H1 (cell line): ENCODE data around the gene UBE2E2. TPM values are rescaled to one million over a fixed set of nuclear protein-coding genes. Genes with fewer than 3 reads are reported as not detected.

Experiments used
- CTCF ChIA-PET: fragments of 300-600 bp; sonication (Branson Sonifier 250); formaldehyde crosslinking; loops from one replicate; lab custom pipeline; 2021; ENCODE audit not compliant: partially characterized antibody; lab: Charles Lee
- POLR2A ChIA-PET: fragments of 300-600 bp; sonication (Branson Sonifier 250); formaldehyde crosslinking; loops from one replicate; lab custom pipeline; 2021; ENCODE audit warnings: inconsistent platforms; ENCODE audit not compliant: partially characterized antibody; lab: Charles Lee
- DNase-seq, 2 experiments: peaks; one replicate each; pipeline versions ENCODE4 v3.0.0 to v3.0.0-alpha.2; 2010 to 2022; ENCODE audit warnings: low spot score in 2 of 2, low read depth in 1 of 2, mixed read lengths in 1 of 2
- FAIRE-seq: peaks from 2 replicates; lab custom pipeline; 2011; peaks lifted over from hg19 to GRCh38; lab: Jason Lieb, UNC
- H2AFZ ChIP-seq: 2 replicates; pipeline ENCODE4 v1.8.1; 2012; ENCODE audit warnings: low read length, inconsistent platforms
- H2AK5ac ChIP-seq: 2 replicates; pipeline ENCODE4 v1.6.1; 2013; ENCODE audit warnings: low read depth, low read length
- H2BK120ac ChIP-seq: replicated peaks from 2 replicates; pipeline ENCODE3; 2013; ENCODE audit warnings: low read depth, low read length, inconsistent platforms
- H2BK12ac ChIP-seq: 2 replicates; pipeline ENCODE4 v1.6.1; 2013; ENCODE audit warnings: low read depth, low read length
- H2BK15ac ChIP-seq: 2 replicates; pipeline ENCODE4 v1.6.1; 2013; ENCODE audit warnings: low read length
- H2BK20ac ChIP-seq: 2 replicates; pipeline ENCODE4 v1.6.1; 2013; ENCODE audit warnings: low read length
- H2BK5ac ChIP-seq: 2 replicates; pipeline ENCODE4 v1.6.1; 2013; ENCODE audit warnings: low read depth, low read length
- H3K14ac ChIP-seq: 2 replicates; pipeline ENCODE4 v1.6.1; 2013; ENCODE audit warnings: inconsistent platforms; ENCODE audit not compliant: insufficient read length
- H3K18ac ChIP-seq: 2 replicates; pipeline ENCODE4 v1.6.1; 2013; ENCODE audit warnings: low read length; ENCODE audit errors: extremely low read depth
- H3K23ac ChIP-seq: 2 replicates; pipeline ENCODE4 v1.6.1; 2013; ENCODE audit warnings: inconsistent platforms; ENCODE audit not compliant: insufficient read length
- H3K23me2 ChIP-seq: 2 replicates; pipeline ENCODE4 v1.6.1; 2013; ENCODE audit warnings: low read depth, low read length
- H3K27ac ChIP-seq: 2 replicates; pipeline ENCODE4 v1.6.1; 2011; ENCODE audit warnings: low read depth, low read length, inconsistent platforms
- H3K27me3 ChIP-seq, 4 experiments: replicated peaks in 1 of 4; 1 replicate in 1 of 4; 2 replicates in 3 of 4; pipeline versions ENCODE4 v1.6.1 to v1.8.1; 2011 to 2013; ENCODE audit warnings: low read length in 3 of 4, mild to moderate bottlenecking in 3 of 4, inconsistent platforms in 2 of 4, mixed read lengths in 2 of 4, moderate library complexity in 1 of 4; ENCODE audit not compliant: control insufficient read depth in 3 of 4, insufficient read depth in 3 of 4; ENCODE audit errors: extremely low read depth in 1 of 4
- H3K36me3 ChIP-seq, 4 experiments: 2 replicates each; pipeline versions ENCODE4 v1.6.1 to v1.8.1; 2011 to 2013; ENCODE audit warnings: mild to moderate bottlenecking in 4 of 4, low read length in 3 of 4, moderate library complexity in 2 of 4, control low read depth in 1 of 4, inconsistent platforms in 1 of 4; ENCODE audit not compliant: insufficient read depth in 4 of 4, control insufficient read depth in 2 of 4
- H3K4ac ChIP-seq: replicated peaks from 2 replicates; pipeline ENCODE3; 2013; ENCODE audit warnings: low read length, low read depth, mixed read lengths, inconsistent platforms; ENCODE audit not compliant: insufficient read length
- H3K4me1 ChIP-seq, 4 experiments: replicated peaks in 1 of 4; 1 replicate in 1 of 4; 2 replicates in 3 of 4; pipeline versions ENCODE4 v1.6.1 to v1.8.1; 2011 to 2013; ENCODE audit warnings: low read length in 3 of 4, inconsistent platforms in 2 of 4, mixed read lengths in 1 of 4; ENCODE audit not compliant: insufficient read depth in 4 of 4, control insufficient read depth in 3 of 4
- H3K4me2 ChIP-seq, 2 experiments: 2 replicates each; pipeline versions ENCODE4 v1.6.1 to v1.8.1; 2011 to 2013; ENCODE audit warnings: low read depth in 2 of 2, low read length in 2 of 2, control low read depth in 1 of 2, inconsistent platforms in 1 of 2, mild to moderate bottlenecking in 1 of 2; ENCODE audit not compliant: insufficient read depth in 1 of 2
- H3K4me3 ChIP-seq, 4 experiments: fragments of 200-600, 300-600 bp in 1 of 4; sonication (generic), shearing (Covaris generic), sonication (Bioruptor Twin) in 1 of 4; 2 replicates each; pipeline versions ENCODE4 v1.5.1 to v1.8.1; 2011 to 2016; ENCODE audit warnings: low read length in 4 of 4, low read depth in 3 of 4, control low read depth in 2 of 4, inconsistent platforms in 2 of 4, mild to moderate bottlenecking in 2 of 4, mixed read lengths in 1 of 4, moderate library complexity in 1 of 4; ENCODE audit not compliant: insufficient read depth in 2 of 4; ENCODE audit errors: extremely low read depth in 1 of 4
- H3K56ac ChIP-seq: replicated peaks from 2 replicates; pipeline ENCODE3; 2013; ENCODE audit warnings: low read depth, mild to moderate bottlenecking, mixed read lengths, low read length, inconsistent platforms; ENCODE audit not compliant: insufficient read length
- H3K79me1 ChIP-seq: 2 replicates; pipeline ENCODE4 v1.6.1; 2013; ENCODE audit warnings: low read depth, low read length, control low read depth
- H3K79me2 ChIP-seq, 2 experiments: 2 replicates each; pipeline versions ENCODE4 v1.6.1 to v1.8.1; 2012 to 2013; ENCODE audit warnings: low read length in 2 of 2, mild to moderate bottlenecking in 2 of 2, inconsistent platforms in 1 of 2; ENCODE audit not compliant: insufficient read depth in 2 of 2, control insufficient read depth in 1 of 2
- H3K9ac ChIP-seq, 4 experiments: replicated peaks in 1 of 4; 1 replicate in 1 of 4; 2 replicates in 3 of 4; pipeline versions ENCODE4 v1.6.1 to v1.8.1; 2011 to 2013; ENCODE audit warnings: low read depth in 3 of 4, low read length in 3 of 4, control low read depth in 2 of 4, mild to moderate bottlenecking in 2 of 4, moderate library complexity in 2 of 4, inconsistent platforms in 1 of 4; ENCODE audit errors: extremely low read depth in 1 of 4
- H3K9me3 ChIP-seq, 2 experiments: 2 replicates each; pipeline versions ENCODE4 v1.6.1 to v1.8.1; 2012 to 2013; ENCODE audit warnings: mild to moderate bottlenecking in 2 of 2, moderate library complexity in 2 of 2, control low read depth in 1 of 2, inconsistent platforms in 1 of 2, low read depth in 1 of 2, low read length in 1 of 2, mixed read lengths in 1 of 2; ENCODE audit not compliant: insufficient read depth in 2 of 2
- H4K20me1 ChIP-seq, 2 experiments: replicated peaks in 1 of 2; 2 replicates each; pipeline versions ENCODE3 to v1.8.1; 2011 to 2013; ENCODE audit warnings: inconsistent platforms in 2 of 2, low read length in 2 of 2, mild to moderate bottlenecking in 1 of 2; ENCODE audit not compliant: insufficient read depth in 2 of 2, control insufficient read depth in 1 of 2
- H4K5ac ChIP-seq: 2 replicates; pipeline ENCODE4 v1.6.1; 2013; ENCODE audit warnings: low read length, low read depth, mixed read lengths, inconsistent platforms; ENCODE audit not compliant: insufficient read length
- H4K8ac ChIP-seq: 2 replicates; pipeline ENCODE4 v1.8.0; 2013; ENCODE audit warnings: mild to moderate bottlenecking, moderate library complexity, low read length, inconsistent platforms; ENCODE audit not compliant: insufficient read depth; ENCODE audit errors: extremely low read depth
- H4K91ac ChIP-seq: replicated peaks from 2 replicates; pipeline ENCODE3; 2013; ENCODE audit warnings: low read length, mixed read lengths, inconsistent platforms; ENCODE audit not compliant: insufficient read length
- CREB1 ChIP-seq: IDR thresholded peaks from 2 replicates; pipeline ENCODE4 v1.6.1; 2012; ENCODE audit warnings: inconsistent platforms
- EGR1 ChIP-seq: IDR thresholded peaks from 2 replicates; pipeline ENCODE4 v1.6.1; 2011; ENCODE audit warnings: low read depth, low read length, borderline replicate concordance
- KDM4A ChIP-seq: IDR thresholded peaks from one replicate; pipeline ENCODE4 v1.7.1; 2012; ENCODE audit warnings: low read depth, mild to moderate bottlenecking, moderate library complexity, low read length, inconsistent platforms; ENCODE audit not compliant: severe bottlenecking
- POU5F1 ChIP-seq: IDR thresholded peaks from 2 replicates; pipeline ENCODE4 v1.6.1; 2011; ENCODE audit warnings: low read depth, mild to moderate bottlenecking, low read length, moderate library complexity
- SIN3A ChIP-seq, 2 experiments: IDR thresholded peaks in 1 of 2; conservative IDR thresholded peaks in 1 of 2; 2 replicates each; pipeline ENCODE4 v1.6.1; 2011 to 2012; ENCODE audit warnings: low read length in 2 of 2, improper control_type of control experiment in 1 of 2, low read depth in 1 of 2, mild to moderate bottlenecking in 1 of 2
- SIX5 ChIP-seq: IDR thresholded peaks from 2 replicates; pipeline ENCODE4 v1.6.1; 2011; ENCODE audit warnings: mild to moderate bottlenecking, low read depth, low read length
- WGBS, 2 experiments: shearing (Covaris generic) in 1 of 2; methylation state at CpG; one replicate each; pipeline versions ENCODE4 v1.1.6 to v1.1.7; 2013 to 2015; ENCODE audit warnings: low lambda C conversion rate in 2 of 2, mixed read lengths in 2 of 2, inconsistent platforms in 1 of 2, low coverage in 1 of 2, missing lambda C conversion rate in 1 of 2; ENCODE audit not compliant: insufficient replicate concordance in 2 of 2, insufficient coverage in 1 of 2, insufficient read length in 1 of 2; ENCODE audit errors: extremely low coverage in 1 of 2, missing lambda C conversion rate in 1 of 2; 5-methylcytosine and 5-hydroxymethylcytosine counted together
- polyA plus RNA-seq, 7 experiments: library from polyadenylated mRNA; depleted of rRNA in 3 of 7; stranded (reverse) in 5 of 7; unstranded in 2 of 7; fragments of >200 nt in 5 of 7; fragments of 200-250 nt in 2 of 7; gene quantifications; 1 replicate in 5 of 7; 2 replicates in 1 of 7; 4 replicates in 1 of 7; pipeline versions ENCODE4 v1.2.1 to v1.2.3, GENCODE V29; 2011 to 2013; ENCODE audit warnings: missing spikeins in 2 of 7, mixed read lengths in 2 of 7
- total RNA-seq: library from RNA; stranded (reverse); fragmentation: NEBNext Ultra II Directional; extraction: Animal tissue kit (Norgen Biotek cat#: 25700); gene quantifications from 2 replicates; pipeline ENCODE4 v1.2.1, GENCODE V29; 2021
- TF ChIP-seq, protein P1 (sequence below): IDR thresholded peaks from 2 replicates; pipeline ENCODE4 v1.6.1; 2012; ENCODE audit warnings: inconsistent platforms
- TF ChIP-seq, protein P2 (sequence below): IDR thresholded peaks from 2 replicates; pipeline ENCODE4 v1.6.1; 2011; ENCODE audit warnings: low read length, improper control_type of control experiment

The UBE2E2 gene
- total and polyA plus RNA-seq, 2 of the 8 experiments (the other 6 are each of a cell fraction or from before 2014, with no cell fraction given), result 57.6 to 70.6 TPM

DNA sequence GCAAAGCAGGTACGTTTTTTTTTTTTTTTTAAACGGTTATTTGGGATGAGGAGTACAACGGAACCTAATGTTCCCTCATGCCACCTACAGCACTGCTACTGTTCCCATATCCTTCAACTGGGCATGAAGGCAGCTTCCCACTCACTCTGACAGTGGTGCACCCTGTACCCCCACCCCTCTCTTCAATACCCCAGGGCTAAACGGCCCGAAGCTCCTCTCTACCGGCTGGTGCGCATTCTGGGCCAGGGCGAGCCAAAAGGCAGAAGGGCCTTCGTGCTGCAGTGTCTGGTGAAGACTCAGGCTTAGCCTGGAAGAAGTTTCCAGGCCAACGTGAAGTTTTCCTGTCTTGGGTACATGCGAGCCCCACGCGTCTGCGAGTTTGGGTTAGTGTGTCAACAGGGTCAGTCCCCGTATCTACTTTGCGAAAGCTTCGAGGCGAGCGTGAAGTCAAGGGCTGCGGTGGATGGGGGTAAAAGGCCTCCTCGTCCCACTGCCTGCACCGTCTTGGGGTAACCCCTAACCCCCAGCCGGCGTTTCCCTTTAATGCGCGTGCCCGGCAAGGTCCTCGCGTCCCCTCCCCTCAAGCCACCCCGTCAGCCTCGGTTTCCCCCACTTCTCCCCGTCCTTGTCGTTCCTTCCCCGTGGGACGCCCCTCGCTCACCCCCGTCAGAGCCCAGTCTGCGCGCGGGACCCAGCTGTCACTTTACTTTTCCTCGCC is 765 bp upstream of the UBE2E2 start:
- Histone ChIP-seq H3K4me3 (peak overlapping the region; percentile 74 to 98 (median 87)), H4K5ac (peak overlapping the region; percentile 51), H3K9me3 (no peaks in the 10 kb centered on the region), H3K4me2 (peak overlapping the region; percentile 88 to 93), H2AFZ (peak overlapping the region; percentile 99), H3K56ac (no peak overlapping the region), H3K14ac (no peak overlapping the region), H4K91ac (no peak overlapping the region), H3K18ac (peak overlapping the region; percentile 81; the same call in 1 of the 2 replicates), H3K4ac (no peak overlapping the region), H2BK120ac (no peak overlapping the region), H3K23me2 (peaks cover 5% of the 10 kb centered on the region), H3K36me3 (no peaks in the 10 kb centered on the region), H2BK12ac (no peak overlapping the region), H3K27ac (no peak overlapping the region), H3K4me1 (peaks cover 2 to 9% (median 5%) of the 10 kb centered on the region in 4 experiments; a peak in 6 of 7 replicates), H3K79me1 (no peaks in the 10 kb centered on the region; the same call in 1 of the 2 replicates), H3K79me2 (peaks cover 0 to 34% of the 10 kb centered on the region in 2 experiments; a peak in 2 of 4 replicates), H2BK15ac (no peak overlapping the region), H2BK5ac (peak overlapping the region; percentile 6; the same call in 1 of the 2 replicates), H3K27me3 (peaks cover 0 to 13% (median 8%) of the 10 kb centered on the region in 4 experiments; a peak in 5 of 7 replicates), H3K23ac (no peak overlapping the region), H2BK20ac (no peak overlapping the region; the same call in 1 of the 2 replicates), H4K8ac (peak overlapping the region; percentile 66; the same call in 1 of the 2 replicates), H2AK5ac (no peak overlapping the region), H3K9ac (peak overlapping the region in 2 of 4 experiments; percentile 14 to 70; a peak in 4 of 7 replicates), H4K20me1 (no peaks in the 10 kb centered on the region)
- ChIA-PET CTCF (interaction anchor here (0.9 kb wide), 1 partner anchor 38 kb away, joined by 3 read pairs; no protein-coding TSS in a partner anchor), POLR2A (interaction anchor here (0.7 to 1.1 kb wide), 3 partner anchors 9 to 715 kb away, joined by 3 to 6 read pairs (median 5); partner anchors contain the start of genes NKIRAS1 and RPL15)
- FAIRE-seq, result no peak
- peak in 1 of 2 experiments; percentile 81 for DNase-seq
- WGBS, 2 experiments, result 11% methylated on average over 34 of the region's 41 CpGs; no CpG with 5 or more reads in 1 of the 2 experiments
- TF ChIP-seq KDM4A, result peak; percentile 39
- TF ChIP-seq CREB1, result no peak; the same call in 1 of the 2 replicates
- no peak for TF ChIP-seq SIX5
- TF ChIP-seq, protein P1, sequence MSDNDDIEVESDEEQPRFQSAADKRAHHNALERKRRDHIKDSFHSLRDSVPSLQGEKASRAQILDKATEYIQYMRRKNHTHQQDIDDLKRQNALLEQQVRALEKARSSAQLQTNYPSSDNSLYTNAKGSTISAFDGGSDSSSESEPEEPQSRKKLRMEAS, result peak; percentile 76
- TF ChIP-seq POU5F1, result no peak
- TF ChIP-seq, protein P2, sequence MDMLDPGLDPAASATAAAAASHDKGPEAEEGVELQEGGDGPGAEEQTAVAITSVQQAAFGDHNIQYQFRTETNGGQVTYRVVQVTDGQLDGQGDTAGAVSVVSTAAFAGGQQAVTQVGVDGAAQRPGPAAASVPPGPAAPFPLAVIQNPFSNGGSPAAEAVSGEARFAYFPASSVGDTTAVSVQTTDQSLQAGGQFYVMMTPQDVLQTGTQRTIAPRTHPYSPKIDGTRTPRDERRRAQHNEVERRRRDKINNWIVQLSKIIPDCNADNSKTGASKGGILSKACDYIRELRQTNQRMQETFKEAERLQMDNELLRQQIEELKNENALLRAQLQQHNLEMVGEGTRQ, result no peak
- peak; percentile 44 to 78; a peak in 1 of 4 replicates for TF ChIP-seq SIN3A (conservative IDR thresholded peaks at IDR 0.05 in 1 of 2, IDR thresholded peaks at IDR 0.05 in 1 of 2; ENCODE audit: low read depth in 1 of 2, low read length in 2 of 2)
- no peak for TF ChIP-seq EGR1
